22Rv1 (cell line): ENCODE results near the gene SYNE1.

ENCODE experiments used
- CTCF ChIP-seq: fragments of 450-650 bp; IDR thresholded peaks from 2 replicates; pipeline ENCODE4 v1.5.1; 2017; ENCODE audit warnings: mild to moderate bottlenecking
- ZFX ChIP-seq: fragments of 450-650 bp; IDR thresholded peaks from 2 replicates; pipeline ENCODE4 v1.6.1; 2017; ENCODE audit warnings: antibody characterized with exemption, borderline replicate concordance

GRCh38 chr6:152394303-152394702, 242.9 kb downstream of the SYNE1 start:
- no peak for TF ChIP-seq CTCF
- TF ChIP-seq ZFX: no peak
